HG02642 (cell line): ENCODE data around the gene OCA2.

Source experiments
- ATAC-seq: cut with Tn5 transposase; IDR thresholded peaks from one replicate; pipeline ENCODE4 v1.9.1; 2021; ENCODE audit warnings: mild to moderate bottlenecking; ENCODE audit not compliant: unreplicated experiment, poor library complexity

Gene OCA2

GRCh38 chr15:27897481-27897880, 201.6 kb downstream of the OCA2 start:
- ATAC-seq = no peak

- ATAC-seq = no peak
Observed at GRCh38 chr15:27894645-27895044, 204.5 kb downstream of the OCA2 start.

- ATAC-seq = no peak
Observed at GRCh38 chr15:27889258-27889657, 209.9 kb downstream of the OCA2 start.

- ATAC-seq = no peak
Observed at GRCh38 chr15:27885201-27885600, 213.9 kb downstream of the OCA2 start.

- ATAC-seq = no peak
Observed at GRCh38 chr15:27884726-27885125, 214.4 kb downstream of the OCA2 start.

GRCh38 chr15:27878841-27879240, 220.3 kb downstream of the OCA2 start:
- no peak for ATAC-seq

- ATAC-seq = no peak
Observed at GRCh38 chr15:27873828-27874227, 225.3 kb downstream of the OCA2 start.

GRCh38 chr15:27873039-27873438, 226.1 kb downstream of the OCA2 start:
- no peak for ATAC-seq

- ATAC-seq = no peak
Observed at GRCh38 chr15:27872355-27872754, 226.8 kb downstream of the OCA2 start.

- ATAC-seq = no peak
Observed at GRCh38 chr15:27871902-27872260, 227.2 kb downstream of the OCA2 start.

GRCh38 chr15:27871078-27871901, 227.8 kb downstream of the OCA2 start:
- ATAC-seq = no peak

- no peak for ATAC-seq
Observed at GRCh38 chr15:27870320-27870719, 228.8 kb downstream of the OCA2 start.

- no peak for ATAC-seq
Observed at GRCh38 chr15:27869697-27870281, 229.3 kb downstream of the OCA2 start.

GRCh38 chr15:27868828-27869404, 230.2 kb downstream of the OCA2 start:
- no peak for ATAC-seq

- no peak for ATAC-seq
Observed at GRCh38 chr15:27867861-27868260, 231.3 kb downstream of the OCA2 start.

- no peak for ATAC-seq
Observed at GRCh38 chr15:27866505-27867165, 232.5 kb downstream of the OCA2 start.

- ATAC-seq = no peak
Observed at GRCh38 chr15:27865926-27866325, 233.2 kb downstream of the OCA2 start.

- no peak for ATAC-seq
Observed at GRCh38 chr15:27865323-27865922, 233.7 kb downstream of the OCA2 start.

GRCh38 chr15:27864719-27865118, 234.4 kb downstream of the OCA2 start:
- no peak for ATAC-seq

GRCh38 chr15:27864086-27864485, 235.0 kb downstream of the OCA2 start:
- ATAC-seq = no peak

- no peak for ATAC-seq
Observed at GRCh38 chr15:27863000-27863399, 236.1 kb downstream of the OCA2 start.
